Natural killer cell (primary cell): ENCODE measurements around the gene OXER1. TPM values are rescaled to one million over a fixed set of nuclear protein-coding genes. Genes with fewer than 3 reads are reported as not detected.

Source experiments
- ATAC-seq, 3 donors: fragments of 150-1000 bp in 2 of 3; fragments of 200-7000 bp in 1 of 3; cut with Tn5 transposase; 1 replicate in 1 of 3; 2 replicates in 2 of 3; pipeline ENCODE4 v1.10.0; 2021; ENCODE audit warnings: mild to moderate bottlenecking in 2 of 3, moderate library complexity in 2 of 3
- DNase-seq, 2 donors: peaks; one replicate each; pipeline versions ENCODE4 v3.0.0 to v3.0.0-alpha.2; 2013 to 2021; ENCODE audit warnings: mixed read lengths in 1 of 2
- H3K27ac ChIP-seq: one replicate; pipeline ENCODE4 v1.5.1; 2013; ENCODE audit warnings: mild to moderate bottlenecking, low read length
- H3K27me3 ChIP-seq: one replicate; pipeline ENCODE4 v1.6.1; 2013; ENCODE audit warnings: low read length; ENCODE audit not compliant: control insufficient read depth, insufficient read depth
- H3K36me3 ChIP-seq: one replicate; pipeline ENCODE4 v1.6.1; 2013; ENCODE audit warnings: low read length; ENCODE audit not compliant: control insufficient read depth, insufficient read depth
- H3K4me1 ChIP-seq: one replicate; pipeline ENCODE4 v1.6.1; 2013; ENCODE audit warnings: low read length; ENCODE audit not compliant: control insufficient read depth, insufficient read depth
- H3K4me3 ChIP-seq: one replicate; pipeline ENCODE4 v1.5.1; 2013; ENCODE audit warnings: low read length
- H3K9me3 ChIP-seq: one replicate; pipeline ENCODE4 v1.6.1; 2013; ENCODE audit warnings: low read length; ENCODE audit not compliant: control insufficient read depth, insufficient read depth
- H3K27ac Mint-ChIP-seq, 2 donors: one replicate each; pipeline ENCODE4 v1.8.0; 2022; ENCODE audit warnings: mild to moderate bottlenecking in 2 of 2, mixed read lengths in 2 of 2, moderate library complexity in 1 of 2
- H3K27me3 Mint-ChIP-seq, 2 donors: one replicate each; pipeline ENCODE4 v1.8.0; 2022; ENCODE audit warnings: low read depth in 2 of 2, mixed read lengths in 2 of 2
- H3K36me3 Mint-ChIP-seq: one replicate; pipeline ENCODE4 v1.8.0; 2022; ENCODE audit warnings: mixed read lengths
- H3K4me1 Mint-ChIP-seq, 2 donors: one replicate each; pipeline ENCODE4 v1.8.0; 2022; ENCODE audit warnings: mixed read lengths in 2 of 2
- H3K4me3 Mint-ChIP-seq: one replicate; pipeline ENCODE4 v1.8.0; 2022; ENCODE audit warnings: mild to moderate bottlenecking, moderate library complexity, mixed read lengths
- H3K9me3 Mint-ChIP-seq, 2 donors: one replicate each; pipeline ENCODE4 v1.8.0; 2022; ENCODE audit warnings: mixed read lengths in 2 of 2
- WGBS: methylation state at CpG from one replicate; pipeline ENCODE4 v1.1.7; 2013; ENCODE audit warnings: missing lambda C conversion rate; ENCODE audit not compliant: insufficient coverage; 5-methylcytosine and 5-hydroxymethylcytosine counted together
- intact Hi-C: fragments of 100-400 bp; cut with micrococcal nuclease; formaldehyde crosslinking; loops from one replicate; pipeline ENCODE4 v1.14.2; 2022
- total RNA-seq, 4 donors: library from RNA; stranded (reverse); fragments of 120-200 nt in 1 of 4; gene quantifications; one replicate each; pipeline versions ENCODE4 v1.2.3 to v1.2.4, GENCODE V29; 2013 to 2022
- TF ChIP-seq, protein P1 (sequence below): fragments of 200-600 bp; IDR thresholded peaks from one replicate; pipeline ENCODE4 v1.8.0; 2022; ENCODE audit warnings: antibody characterized with exemption

OXER1 gene
- total RNA-seq, 3 donors from 2014 or later (not counting 1 experiment from before 2014, with no cell fraction given), result 0.19 to 2.7 (median 0.41) TPM

DNA sequence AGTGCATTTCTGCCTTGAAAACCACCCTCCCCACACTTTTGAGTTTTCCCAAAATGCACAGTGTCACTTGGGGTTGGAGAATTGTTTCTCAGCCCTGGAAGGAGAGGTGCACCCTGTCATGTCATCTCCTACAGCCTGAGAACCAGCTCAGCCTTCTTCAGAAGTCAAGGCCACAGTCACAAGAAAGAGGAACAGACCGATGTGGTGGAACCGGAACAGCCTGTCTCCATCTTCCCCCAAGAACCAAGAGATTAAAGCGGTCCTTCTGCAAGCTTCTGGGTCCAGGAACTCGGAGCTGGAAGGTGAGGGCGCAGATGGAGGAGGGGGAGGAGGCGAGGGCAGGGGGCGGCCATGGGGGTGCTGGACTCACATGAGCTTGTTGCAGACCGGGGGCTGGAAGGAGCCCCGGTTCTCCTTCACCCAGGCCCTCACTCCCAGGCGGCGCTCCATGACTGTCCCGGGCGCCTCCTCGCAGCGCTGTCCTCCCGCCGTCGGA, 28.2 kb upstream of the OXER1 start:
- no peak overlapping the region for H3K27ac ChIP-seq
- H3K27ac Mint-ChIP-seq, result no peak overlapping the region
- intact Hi-C loops, result no loop called here

DNA sequence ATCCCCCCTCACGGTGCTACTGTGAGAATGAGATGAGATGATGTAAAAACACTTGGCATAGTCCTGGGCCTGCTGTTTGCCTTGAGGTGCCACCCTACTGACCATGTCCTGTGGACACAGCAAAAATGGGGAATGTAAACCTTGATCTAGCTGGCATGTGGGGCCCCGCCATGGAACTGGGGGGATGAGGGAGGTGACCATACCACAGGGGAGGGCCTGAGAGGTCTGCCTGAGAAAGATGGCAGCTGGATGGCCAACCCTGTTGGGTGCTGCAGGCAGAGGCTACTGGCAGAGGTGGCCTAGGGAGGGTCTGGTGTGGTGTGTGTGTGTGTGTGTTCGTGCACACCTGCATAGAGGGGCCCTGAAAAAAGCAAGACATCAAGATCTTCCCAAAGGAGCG, 27.7 kb upstream of the OXER1 start:
- Mint-ChIP-seq H3K27me3 (peaks cover 49 to 66% of the 10 kb centered on the region in 2 donors), H3K4me3 (peak overlapping the region; percentile 87), H3K36me3 (peaks cover 7% of the 10 kb centered on the region), H3K27ac (no peak overlapping the region), H3K9me3 (no peaks in the 10 kb centered on the region), H3K4me1 (peaks cover 7 to 32% of the 10 kb centered on the region in 2 donors)
- no peak overlapping the region for H3K27ac ChIP-seq
- H3K9me3 ChIP-seq, result no peaks in the 10 kb centered on the region
- peaks cover 5% of the 10 kb centered on the region for H3K27me3 ChIP-seq
- 77% methylated on average over 4 of the region's 4 CpGs for WGBS
- intact Hi-C loops, result no loop called here
- TF ChIP-seq, protein P1, sequence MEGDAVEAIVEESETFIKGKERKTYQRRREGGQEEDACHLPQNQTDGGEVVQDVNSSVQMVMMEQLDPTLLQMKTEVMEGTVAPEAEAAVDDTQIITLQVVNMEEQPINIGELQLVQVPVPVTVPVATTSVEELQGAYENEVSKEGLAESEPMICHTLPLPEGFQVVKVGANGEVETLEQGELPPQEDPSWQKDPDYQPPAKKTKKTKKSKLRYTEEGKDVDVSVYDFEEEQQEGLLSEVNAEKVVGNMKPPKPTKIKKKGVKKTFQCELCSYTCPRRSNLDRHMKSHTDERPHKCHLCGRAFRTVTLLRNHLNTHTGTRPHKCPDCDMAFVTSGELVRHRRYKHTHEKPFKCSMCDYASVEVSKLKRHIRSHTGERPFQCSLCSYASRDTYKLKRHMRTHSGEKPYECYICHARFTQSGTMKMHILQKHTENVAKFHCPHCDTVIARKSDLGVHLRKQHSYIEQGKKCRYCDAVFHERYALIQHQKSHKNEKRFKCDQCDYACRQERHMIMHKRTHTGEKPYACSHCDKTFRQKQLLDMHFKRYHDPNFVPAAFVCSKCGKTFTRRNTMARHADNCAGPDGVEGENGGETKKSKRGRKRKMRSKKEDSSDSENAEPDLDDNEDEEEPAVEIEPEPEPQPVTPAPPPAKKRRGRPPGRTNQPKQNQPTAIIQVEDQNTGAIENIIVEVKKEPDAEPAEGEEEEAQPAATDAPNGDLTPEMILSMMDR, result no peak
- H3K36me3 ChIP-seq, result no peaks in the 10 kb centered on the region
- ATAC-seq, result no peak
- no peak overlapping the region for H3K4me3 ChIP-seq
- DNase-seq, result no peak
- peaks cover 41% of the 10 kb centered on the region for H3K4me1 ChIP-seq

More for the DNA sequence above, 28.2 kb upstream of the OXER1 start:
- Mint-ChIP-seq H3K4me3 (peak overlapping the region; percentile 87), H3K4me1 (peaks cover 7 to 28% of the 10 kb centered on the region in 2 donors), H3K36me3 (peaks cover 7% of the 10 kb centered on the region), H3K9me3 (no peaks in the 10 kb centered on the region), H3K27me3 (peaks cover 50 to 68% of the 10 kb centered on the region in 2 donors)
- Histone ChIP-seq H3K4me1 (peaks cover 35% of the 10 kb centered on the region), H3K9me3 (no peaks in the 10 kb centered on the region), H3K27me3 (peaks cover 5% of the 10 kb centered on the region), H3K4me3 (peak overlapping the region; percentile 42), H3K36me3 (no peaks in the 10 kb centered on the region)
- TF ChIP-seq, protein P1, result no peak
- peak in 2 of 3 donors; percentile 14 to 45 for ATAC-seq
- DNase-seq, result peak in 1 of 2 donors; percentile 23
- 4% methylated on average over 18 of the region's 18 CpGs for WGBS

DNA sequence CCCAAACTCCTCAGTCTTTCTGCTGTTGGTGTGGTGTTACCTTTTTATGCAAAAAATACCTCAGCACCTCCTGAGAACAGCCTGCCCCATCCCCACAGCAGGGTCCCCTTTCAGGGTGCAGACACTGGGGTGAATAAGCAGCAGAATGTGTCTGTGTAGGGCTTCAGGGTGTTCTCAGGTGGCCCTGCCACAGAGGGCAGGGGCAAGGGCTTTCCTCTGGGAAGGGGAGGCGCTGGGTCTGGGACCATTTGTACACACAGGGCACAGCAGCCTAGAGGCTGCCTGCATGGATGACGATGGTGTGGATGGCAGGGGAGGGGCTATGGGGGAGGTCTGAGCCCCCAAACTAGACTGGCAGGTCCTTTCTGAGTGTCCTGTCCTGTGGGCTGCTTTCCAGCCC, 25.8 kb upstream of the OXER1 start:
- no peak for ATAC-seq
- H3K36me3 Mint-ChIP-seq, result peaks cover 7% of the 10 kb centered on the region

More for the DNA sequence above, 25.8 kb upstream of the OXER1 start:
- H3K4me3 Mint-ChIP-seq, result no peak overlapping the region
- H3K4me3 ChIP-seq, result no peak overlapping the region
- no peaks in the 10 kb centered on the region for H3K9me3 ChIP-seq
- H3K4me1 ChIP-seq, result peaks cover 43% of the 10 kb centered on the region
- no peaks in the 10 kb centered on the region for H3K9me3 Mint-ChIP-seq
- TF ChIP-seq, protein P1, result no peak
- DNase-seq, result no peak
- H3K27ac Mint-ChIP-seq, result no peak overlapping the region
- H3K36me3 ChIP-seq, result no peaks in the 10 kb centered on the region
- H3K27me3 ChIP-seq, result peaks cover 5% of the 10 kb centered on the region
- WGBS, result 93% methylated on average over 2 of the region's 2 CpGs
- peaks cover 39 to 48% of the 10 kb centered on the region in 2 donors for H3K27me3 Mint-ChIP-seq
- no peak overlapping the region for H3K27ac ChIP-seq
- peaks cover 7 to 32% of the 10 kb centered on the region in 2 donors for H3K4me1 Mint-ChIP-seq
- intact Hi-C loops, result no loop called here
